BLaER1 (cell line): ENCODE data around the gene BEND2.
"Not testable (repeated sequence)": the region's sequence is repeated elsewhere in the genome, so short reads cannot be mapped to it uniquely, and the experiment has no call there.

ENCODE experiments used
- H3K27ac ChIP-seq: shearing (Covaris generic); formaldehyde crosslinking; 2 replicates; pipeline ENCODE4 v1.8.1; 2022
- H3K27me3 ChIP-seq: shearing (Covaris generic); formaldehyde crosslinking; 2 replicates; pipeline ENCODE4 v1.8.1; 2022
- H3K36me3 ChIP-seq: shearing (Covaris generic); formaldehyde crosslinking; 2 replicates; pipeline ENCODE4 v1.8.1; 2022
- H3K4me1 ChIP-seq: shearing (Covaris generic); formaldehyde crosslinking; 2 replicates; pipeline ENCODE4 v1.8.1; 2022
- H3K4me2 ChIP-seq: shearing (Covaris generic); formaldehyde crosslinking; 2 replicates; pipeline ENCODE4 v1.8.1; 2022
- H3K4me3 ChIP-seq: shearing (Covaris generic); formaldehyde crosslinking; 2 replicates; pipeline ENCODE4 v1.8.1; 2022
- H3K9ac ChIP-seq: shearing (Covaris generic); formaldehyde crosslinking; 2 replicates; pipeline ENCODE4 v1.8.1; 2022
- H3K9me3 ChIP-seq: shearing (Covaris generic); formaldehyde crosslinking; 2 replicates; pipeline ENCODE4 v1.8.1; 2022
- H4K20me1 ChIP-seq: shearing (Covaris generic); formaldehyde crosslinking; 2 replicates; pipeline ENCODE4 v1.8.1; 2022
- Cebpa-rat ChIP-seq: shearing (Covaris generic); IDR thresholded peaks from 2 replicates; pipeline ENCODE4 v1.8.1; 2022

The BEND2 gene

DNA sequence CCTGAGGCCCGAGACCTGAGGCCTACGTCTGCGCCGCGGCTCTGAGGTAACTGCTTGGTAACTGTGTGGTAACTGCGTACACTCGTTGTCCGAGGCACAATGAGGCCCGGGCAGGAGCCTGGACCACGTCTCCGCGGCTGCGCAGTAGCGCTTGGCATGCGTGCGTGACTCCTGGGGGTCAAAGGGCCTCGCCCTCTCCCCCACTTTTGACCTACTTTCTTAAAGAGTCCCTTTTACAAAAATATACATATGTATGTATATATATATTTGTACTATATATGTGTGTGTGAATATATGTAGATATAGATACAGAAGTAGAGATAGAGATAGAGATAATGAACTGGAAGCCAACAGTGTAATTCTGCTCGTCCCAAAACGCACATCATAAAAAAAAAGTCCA is at the start of gene BEND2:
BEND2 (minus strand) TSS at position 101 of the 400 bp plus-strand sequence. CDS start 136 bp downstream, outside the sequence.
- Histone ChIP-seq H3K36me3 (no peaks in the 10 kb centered on the region), H3K4me2 (no peak within 1 kb of the TSS), H3K27me3 (peaks cover 63% of the 10 kb centered on the region), H3K27ac (no peak within 1 kb of the TSS), H3K9ac (no peak within 1 kb of the TSS), H4K20me1 (no peaks in the 10 kb centered on the region), H3K9me3 (peaks cover 18% of the 10 kb centered on the region), H3K4me1 (no peaks in the 10 kb centered on the region), H3K4me3 (no peak within 1 kb of the TSS)
- TF ChIP-seq Cebpa-rat, result no peak

DNA sequence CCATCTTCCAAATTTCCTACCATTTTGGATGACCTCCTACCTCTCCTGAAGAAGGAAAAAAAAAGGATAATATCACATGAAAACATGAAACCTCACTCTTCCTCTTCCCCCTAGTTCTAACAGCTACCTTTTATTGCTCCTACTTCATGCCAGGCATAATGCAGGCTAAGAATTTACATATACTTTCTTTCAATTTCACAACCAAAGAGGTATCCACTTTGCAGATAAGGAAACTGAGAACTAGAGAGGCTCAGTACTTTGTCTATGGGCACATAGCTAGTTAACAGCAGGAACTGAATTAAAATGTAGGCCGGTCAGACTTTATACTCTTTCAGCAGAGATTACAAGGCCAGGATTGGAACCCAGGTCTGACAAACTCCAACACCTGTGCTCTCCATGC is 34.4 kb upstream of the BEND2 start:
- H3K4me2 ChIP-seq, result no peak overlapping the region
- no peak for TF ChIP-seq Cebpa-rat

DNA sequence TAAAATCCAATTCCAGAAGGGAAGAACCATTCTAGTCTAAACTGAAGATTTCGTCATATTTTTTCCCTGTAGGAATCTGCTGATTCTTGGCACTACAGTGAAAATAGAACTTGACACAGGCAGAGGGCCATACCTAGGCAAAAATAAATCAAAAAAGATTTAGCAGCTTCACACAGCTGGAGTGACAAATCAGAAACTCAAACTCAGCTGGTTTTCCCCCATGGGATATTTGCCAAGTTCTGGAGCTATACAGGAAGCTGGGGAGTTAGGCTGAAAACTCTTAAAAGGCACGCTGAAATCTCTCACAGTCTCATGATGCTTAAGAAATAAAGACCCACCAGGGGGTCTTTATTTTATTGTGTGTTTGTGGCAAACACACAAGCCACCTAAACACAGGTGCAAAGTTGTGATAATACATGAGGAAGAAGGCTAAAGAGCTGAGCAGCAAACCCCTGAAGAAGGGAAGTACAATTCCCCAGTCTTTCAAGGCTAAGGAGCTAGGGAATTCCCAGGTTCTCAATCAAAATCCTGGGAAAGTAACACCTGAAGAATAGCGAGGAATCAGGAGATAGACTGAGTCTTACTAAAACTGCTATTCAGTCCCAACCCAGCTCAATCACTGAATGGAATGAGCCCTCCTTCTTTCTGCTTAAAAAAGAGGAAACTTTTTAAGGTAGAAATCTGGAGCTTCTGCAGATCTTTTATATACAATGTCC is 32.1 kb upstream of the BEND2 start:
- no peak for TF ChIP-seq Cebpa-rat
- Histone ChIP-seq H4K20me1 (peaks cover 30% of the 10 kb centered on the region), H3K9ac (no peak overlapping the region), H3K9me3 (no peaks in the 10 kb centered on the region), H3K4me2 (no peak overlapping the region), H3K27ac (no peak overlapping the region), H3K27me3 (peaks cover 79% of the 10 kb centered on the region), H3K4me3 (no peak overlapping the region), H3K4me1 (peaks cover 6% of the 10 kb centered on the region; the same call in 1 of the 2 replicates), H3K36me3 (peaks cover 53% of the 10 kb centered on the region)

More for the DNA sequence above, 34.4 kb upstream of the BEND2 start:
- Histone ChIP-seq H4K20me1 (peaks cover 26% of the 10 kb centered on the region; the same call in 1 of the 2 replicates), H3K4me1 (peaks cover 6% of the 10 kb centered on the region; the same call in 1 of the 2 replicates), H3K27ac (no peak overlapping the region), H3K36me3 (peaks cover 44% of the 10 kb centered on the region), H3K9me3 (no peaks in the 10 kb centered on the region), H3K9ac (no peak overlapping the region), H3K27me3 (peaks cover 74% of the 10 kb centered on the region), H3K4me3 (no peak overlapping the region)

- not testable (repeated sequence) for H3K4me1 ChIP-seq, H3K27ac ChIP-seq, H4K20me1 ChIP-seq, H3K4me2 ChIP-seq, H3K36me3 ChIP-seq, H3K9me3 ChIP-seq, H3K4me3 ChIP-seq, H3K9ac ChIP-seq
- peaks cover 70% of the 10 kb centered on the region for H3K27me3 ChIP-seq
These were observed 9.0 kb upstream of the BEND2 start for GRCh38 chrX:18229646-18230045.

DNA sequence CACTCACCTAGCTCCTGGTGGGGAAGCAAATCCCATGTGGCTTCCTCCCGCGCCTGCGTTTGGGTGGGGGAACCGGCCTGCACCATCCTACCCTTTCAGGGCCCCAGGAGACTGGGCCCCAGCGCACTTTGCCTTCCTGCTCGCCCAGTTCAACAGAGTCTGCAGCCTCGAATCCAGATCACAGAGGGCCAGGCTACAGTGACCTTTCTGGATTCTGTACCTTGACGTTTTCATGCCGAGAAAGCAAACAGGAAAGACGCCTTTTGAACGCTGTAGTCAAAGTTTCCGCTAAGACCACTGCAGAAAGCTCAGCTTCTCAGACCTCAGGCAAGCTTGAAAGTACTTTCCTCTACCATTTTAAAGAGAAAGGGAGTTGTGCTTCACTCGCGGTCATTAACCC is 7.4 kb upstream of the BEND2 start:
- H3K4me2 ChIP-seq, result no peak overlapping the region
- no peak overlapping the region for H3K9ac ChIP-seq

GRCh38 chrX:18227458-18227857 is 6.8 kb upstream of the BEND2 start:
- Histone ChIP-seq H3K9me3 (no peaks in the 10 kb centered on the region), H3K36me3 (no peaks in the 10 kb centered on the region), H3K4me3 (no peak overlapping the region), H3K9ac (no peak overlapping the region), H4K20me1 (no peaks in the 10 kb centered on the region), H3K4me1 (no peaks in the 10 kb centered on the region), H3K27me3 (peaks cover 72% of the 10 kb centered on the region), H3K4me2 (no peak overlapping the region), H3K27ac (no peak overlapping the region)
- no peak for TF ChIP-seq Cebpa-rat

More for the DNA sequence above, 7.4 kb upstream of the BEND2 start:
- H3K27ac ChIP-seq, result no peak overlapping the region
- no peaks in the 10 kb centered on the region for H3K4me1 ChIP-seq
- no peak for TF ChIP-seq Cebpa-rat
- no peaks in the 10 kb centered on the region for H3K9me3 ChIP-seq
- H3K4me3 ChIP-seq, result no peak overlapping the region
- H3K27me3 ChIP-seq, result peaks cover 71% of the 10 kb centered on the region
- no peaks in the 10 kb centered on the region for H4K20me1 ChIP-seq
- no peaks in the 10 kb centered on the region for H3K36me3 ChIP-seq

DNA sequence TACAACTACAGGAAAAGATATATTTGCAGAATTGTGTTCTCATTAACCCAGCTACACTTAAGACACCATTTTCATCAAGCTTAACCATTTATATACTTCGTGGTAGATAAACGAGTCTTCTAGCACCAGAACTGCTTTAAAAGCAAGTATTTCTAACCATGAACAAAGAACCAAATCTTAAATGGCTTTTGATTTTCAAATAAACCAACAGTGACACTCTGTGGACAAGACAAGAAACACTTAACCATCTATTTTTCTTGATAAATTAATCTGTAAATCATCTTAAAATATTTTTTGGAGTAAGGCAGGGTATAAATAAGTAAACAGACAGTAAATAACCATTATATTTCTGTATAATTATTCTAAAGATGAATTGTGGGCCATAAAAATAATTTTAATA is 10.2 kb downstream of the BEND2 start:
- TF ChIP-seq Cebpa-rat, result no peak

DNA sequence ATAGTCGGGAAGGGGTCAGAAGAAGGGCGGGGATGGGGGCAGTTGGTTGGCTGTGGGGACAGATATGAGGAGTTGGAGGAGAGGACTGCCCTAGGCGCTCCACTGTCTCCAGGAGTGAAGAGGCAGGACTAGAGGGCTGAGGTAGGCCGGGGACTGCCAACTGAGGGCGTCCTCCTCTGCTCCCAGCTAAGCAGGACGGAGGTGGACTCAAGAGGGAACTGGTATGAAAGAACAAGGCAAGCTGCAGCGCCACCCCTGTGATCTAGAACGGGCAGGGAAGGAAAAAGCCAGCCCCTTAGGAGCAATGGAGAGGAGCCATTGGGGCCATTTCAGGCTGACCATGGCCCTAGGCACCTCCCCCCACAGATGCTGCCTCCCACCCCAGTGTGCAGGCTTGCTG is 14.0 kb downstream of the BEND2 start:
- Histone ChIP-seq H3K4me3 (no peak overlapping the region), H3K4me2 (no peak overlapping the region), H3K36me3 (no peaks in the 10 kb centered on the region), H3K27ac (no peak overlapping the region), H3K27me3 (peaks cover 83% of the 10 kb centered on the region), H3K4me1 (no peaks in the 10 kb centered on the region), H3K9ac (no peak overlapping the region), H4K20me1 (no peaks in the 10 kb centered on the region), H3K9me3 (no peaks in the 10 kb centered on the region)
- no peak for TF ChIP-seq Cebpa-rat

More for the DNA sequence above, 10.2 kb downstream of the BEND2 start:
- Histone ChIP-seq H3K9me3 (no peaks in the 10 kb centered on the region), H3K9ac (no peak overlapping the region), H3K4me1 (no peaks in the 10 kb centered on the region), H3K4me3 (no peak overlapping the region), H3K27me3 (peaks cover 72% of the 10 kb centered on the region), H3K36me3 (no peaks in the 10 kb centered on the region), H4K20me1 (no peaks in the 10 kb centered on the region), H3K27ac (no peak overlapping the region), H3K4me2 (no peak overlapping the region)

- Histone ChIP-seq H3K4me3 (no peak overlapping the region), H3K9ac (no peak overlapping the region), H3K4me2 (no peak overlapping the region), H3K4me1 (no peaks in the 10 kb centered on the region), H3K27ac (no peak overlapping the region), H3K36me3 (no peaks in the 10 kb centered on the region), H3K27me3 (peaks cover 88% of the 10 kb centered on the region), H3K9me3 (no peaks in the 10 kb centered on the region), H4K20me1 (no peaks in the 10 kb centered on the region)
- no peak for TF ChIP-seq Cebpa-rat
These were observed 17.1 kb downstream of the BEND2 start for GRCh38 chrX:18203631-18204030.

GRCh38 chrX:18194688-18195087 is 26.0 kb downstream of the BEND2 start:
- H3K9ac ChIP-seq, result no peak overlapping the region
- no peak overlapping the region for H3K4me3 ChIP-seq
- H3K4me1 ChIP-seq, result no peaks in the 10 kb centered on the region
- H3K4me2 ChIP-seq, result no peak overlapping the region
- no peaks in the 10 kb centered on the region for H4K20me1 ChIP-seq
- peaks cover 49% of the 10 kb centered on the region for H3K27me3 ChIP-seq
- H3K36me3 ChIP-seq, result no peaks in the 10 kb centered on the region
- no peak for TF ChIP-seq Cebpa-rat
- H3K9me3 ChIP-seq, result no peaks in the 10 kb centered on the region
- H3K27ac ChIP-seq, result no peak overlapping the region

DNA sequence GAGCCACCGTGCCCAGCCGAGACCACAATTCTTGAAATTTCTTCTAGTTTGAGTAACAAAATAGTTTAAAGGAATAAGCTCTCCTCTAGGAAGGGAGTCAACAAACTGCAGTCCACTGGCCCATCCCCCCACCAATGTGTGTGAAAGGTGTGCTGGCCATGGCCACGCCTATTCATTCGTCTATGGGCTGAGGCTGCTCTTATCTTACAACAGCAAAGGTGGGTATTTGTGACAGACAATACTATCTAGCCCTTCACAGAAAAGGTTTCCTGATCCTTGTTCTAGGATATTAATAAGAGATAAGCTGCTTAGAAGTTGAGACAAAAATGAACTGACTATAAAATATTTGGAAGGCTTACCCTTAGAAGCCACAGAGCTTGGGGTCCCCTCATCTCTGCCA is 41.2 kb downstream of the BEND2 start:
- Histone ChIP-seq H3K27me3 (peaks cover 81% of the 10 kb centered on the region), H3K4me2 (no peak overlapping the region), H3K9me3 (no peaks in the 10 kb centered on the region), H3K4me3 (no peak overlapping the region), H3K9ac (no peak overlapping the region), H3K36me3 (no peaks in the 10 kb centered on the region), H3K27ac (no peak overlapping the region), H4K20me1 (no peaks in the 10 kb centered on the region; the same call in 1 of the 2 replicates), H3K4me1 (no peaks in the 10 kb centered on the region)
- no peak for TF ChIP-seq Cebpa-rat
